Large intestine (tissue), 3 donors: ENCODE results near the gene MCCC1. TPM values are rescaled to one million over a fixed set of nuclear protein-coding genes. Genes with fewer than 3 reads are reported as not detected.
A peak's percentile ranks its signal among the peaks of the same experiment; 100 is the strongest.

Experiments used
- DNase-seq, 2 donors: peaks; one replicate each; pipeline versions ENCODE4 v3.0.0 to v3.0.0-alpha.2; 2013
- H3K27ac ChIP-seq: one replicate; pipeline ENCODE4 v1.5.1; 2013; ENCODE audit warnings: low read length
- H3K27me3 ChIP-seq: 2 replicates; pipeline ENCODE4 v1.6.1; 2013; ENCODE audit warnings: low read length; ENCODE audit not compliant: control insufficient read depth, insufficient read depth
- H3K36me3 ChIP-seq: 2 replicates; pipeline ENCODE4 v1.6.1; 2013; ENCODE audit warnings: low read length; ENCODE audit not compliant: control insufficient read depth, insufficient read depth
- H3K4me1 ChIP-seq: one replicate; pipeline ENCODE4 v1.6.1; 2013; ENCODE audit warnings: low read length; ENCODE audit not compliant: control insufficient read depth, insufficient read depth
- H3K4me3 ChIP-seq: one replicate; pipeline ENCODE4 v1.5.1; 2013; ENCODE audit warnings: low read length
- H3K9me3 ChIP-seq: one replicate; pipeline ENCODE4 v1.6.1; 2013; ENCODE audit warnings: mild to moderate bottlenecking, low read depth, low read length, moderate library complexity; ENCODE audit not compliant: control insufficient read depth
- WGBS: methylation state at CpG from one replicate; pipeline ENCODE4 v1.1.5; 2013; ENCODE audit warnings: low lambda C conversion rate; ENCODE audit not compliant: insufficient coverage; 5-methylcytosine and 5-hydroxymethylcytosine counted together
- polyA plus RNA-seq: library from polyadenylated mRNA; unstranded; fragments of 120-200 nt; gene quantifications from one replicate; pipeline ENCODE4 v1.2.1, GENCODE V29; 2013

The MCCC1 gene
- polyA plus RNA-seq, 1 donor, result 29.1 TPM

DNA sequence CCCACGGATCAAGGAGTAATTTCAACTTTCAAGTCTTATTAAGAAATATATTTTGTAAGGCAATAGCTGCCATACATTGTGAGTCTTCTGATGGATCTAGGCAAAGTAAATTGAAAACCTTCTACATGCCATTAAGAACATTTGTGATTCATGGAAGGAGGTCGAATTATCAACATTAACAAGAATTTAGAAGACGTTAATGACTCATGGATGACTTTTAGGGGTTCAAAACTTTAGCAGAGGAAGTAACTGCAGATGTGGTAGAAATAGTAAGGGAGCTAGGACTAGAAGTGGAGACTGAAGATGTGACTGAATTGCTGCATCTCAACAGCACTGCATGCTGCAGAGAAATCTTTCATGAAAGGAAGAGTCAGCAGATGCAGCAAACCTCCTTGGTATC lies 70.9 kb downstream of the MCCC1 start:
- Histone ChIP-seq H3K36me3 (peaks cover 37% of the 10 kb centered on the region), H3K4me3 (no peak overlapping the region), H3K9me3 (no peaks in the 10 kb centered on the region), H3K27me3 (no peaks in the 10 kb centered on the region), H3K4me1 (no peaks in the 10 kb centered on the region), H3K27ac (no peak overlapping the region)
- WGBS, result 100% methylated on average over 1 of the region's 3 CpGs
- DNase-seq, result no peak

DNA sequence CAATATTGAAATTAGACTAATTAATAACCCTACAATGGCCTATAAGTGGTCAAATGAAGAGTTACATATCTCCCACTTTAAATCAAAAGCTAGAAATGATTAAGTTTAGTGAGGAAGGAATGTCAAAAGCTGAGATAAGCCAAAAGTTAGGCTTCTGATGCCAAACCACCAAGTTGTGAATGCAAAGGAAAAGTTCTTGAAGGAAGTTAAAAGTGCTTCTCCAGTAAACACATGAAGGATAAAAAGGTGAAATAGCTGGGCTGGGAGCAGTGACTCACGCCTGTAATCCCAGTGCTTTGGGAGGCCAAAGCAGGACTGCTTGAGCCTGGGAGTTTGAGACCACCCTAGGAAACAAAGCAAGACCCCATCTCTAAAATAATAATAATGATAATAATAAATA lies 72.0 kb downstream of the MCCC1 start:
- H3K27me3 ChIP-seq, result no peaks in the 10 kb centered on the region
- peaks cover 29% of the 10 kb centered on the region for H3K36me3 ChIP-seq
- no peak overlapping the region for H3K27ac ChIP-seq
- no peak overlapping the region for H3K4me3 ChIP-seq
- 88% methylated on average over 1 of the region's 1 CpG for WGBS
- no peaks in the 10 kb centered on the region for H3K4me1 ChIP-seq
- DNase-seq, result no peak
- H3K9me3 ChIP-seq, result no peaks in the 10 kb centered on the region

- 56% methylated on average over 2 of the region's 3 CpGs for WGBS
- peak; percentile 15 to 69 for DNase-seq
- H3K27ac ChIP-seq, result peak overlapping the region; percentile 39
- no peaks in the 10 kb centered on the region for H3K4me1 ChIP-seq
- peaks cover 41% of the 10 kb centered on the region for H3K36me3 ChIP-seq
- H3K9me3 ChIP-seq, result no peaks in the 10 kb centered on the region
- H3K4me3 ChIP-seq, result no peak overlapping the region
- no peaks in the 10 kb centered on the region for H3K27me3 ChIP-seq
Observed at GRCh38 chr3:183022936-183023516, 76.3 kb downstream of the MCCC1 start.

- 100% methylated on average over 1 of the region's 3 CpGs for WGBS
- Histone ChIP-seq H3K4me1 (no peaks in the 10 kb centered on the region), H3K27ac (no peak overlapping the region), H3K9me3 (no peaks in the 10 kb centered on the region), H3K27me3 (no peaks in the 10 kb centered on the region), H3K36me3 (peaks cover 55% of the 10 kb centered on the region), H3K4me3 (no peak overlapping the region)
- no peak for DNase-seq
Observed at GRCh38 chr3:183018421-183019192, 80.7 kb downstream of the MCCC1 start.

GRCh38 chr3:183015185-183015584 lies 84.1 kb downstream of the MCCC1 start:
- H3K27me3 ChIP-seq, result no peaks in the 10 kb centered on the region
- no peak for DNase-seq
- no peak overlapping the region for H3K27ac ChIP-seq
- H3K9me3 ChIP-seq, result no peaks in the 10 kb centered on the region
- H3K4me1 ChIP-seq, result no peaks in the 10 kb centered on the region
- WGBS, result no CpG with 5 or more reads among the region's 2 CpGs
- H3K4me3 ChIP-seq, result no peak overlapping the region
- H3K36me3 ChIP-seq, result peaks cover 39% of the 10 kb centered on the region

GRCh38 chr3:183013856-183014255 lies 85.4 kb downstream of the MCCC1 start:
- Histone ChIP-seq H3K4me1 (no peaks in the 10 kb centered on the region), H3K9me3 (no peaks in the 10 kb centered on the region), H3K4me3 (no peak overlapping the region), H3K36me3 (peaks cover 27% of the 10 kb centered on the region), H3K27ac (no peak overlapping the region), H3K27me3 (no peaks in the 10 kb centered on the region)
- DNase-seq, result no peak
- WGBS, result no CpG with 5 or more reads among the region's 6 CpGs

- DNase-seq, result no peak
- no peaks in the 10 kb centered on the region for H3K9me3 ChIP-seq
- no peaks in the 10 kb centered on the region for H3K27me3 ChIP-seq
- peaks cover 25% of the 10 kb centered on the region for H3K36me3 ChIP-seq
- no peak overlapping the region for H3K27ac ChIP-seq
- H3K4me1 ChIP-seq, result no peaks in the 10 kb centered on the region
- no peak overlapping the region for H3K4me3 ChIP-seq
- no CpG with 5 or more reads among the region's 5 CpGs for WGBS
Observed at GRCh38 chr3:183013074-183013473, 86.2 kb downstream of the MCCC1 start.

GRCh38 chr3:183008800-183009199 lies 90.5 kb downstream of the MCCC1 start:
- H3K36me3 ChIP-seq, result peaks cover 5% of the 10 kb centered on the region
- H3K9me3 ChIP-seq, result no peaks in the 10 kb centered on the region
- no peaks in the 10 kb centered on the region for H3K4me1 ChIP-seq
- no peaks in the 10 kb centered on the region for H3K27me3 ChIP-seq
- no peak overlapping the region for H3K4me3 ChIP-seq
- no peak for DNase-seq
- no peak overlapping the region for H3K27ac ChIP-seq

GRCh38 chr3:183008303-183008702 lies 91.0 kb downstream of the MCCC1 start:
- no peaks in the 10 kb centered on the region for H3K4me1 ChIP-seq
- no peak for DNase-seq
- no peaks in the 10 kb centered on the region for H3K27me3 ChIP-seq
- no peak overlapping the region for H3K4me3 ChIP-seq
- H3K36me3 ChIP-seq, result peaks cover 3% of the 10 kb centered on the region
- no CpG with 5 or more reads among the region's 4 CpGs for WGBS
- H3K27ac ChIP-seq, result no peak overlapping the region
- H3K9me3 ChIP-seq, result no peaks in the 10 kb centered on the region

DNA sequence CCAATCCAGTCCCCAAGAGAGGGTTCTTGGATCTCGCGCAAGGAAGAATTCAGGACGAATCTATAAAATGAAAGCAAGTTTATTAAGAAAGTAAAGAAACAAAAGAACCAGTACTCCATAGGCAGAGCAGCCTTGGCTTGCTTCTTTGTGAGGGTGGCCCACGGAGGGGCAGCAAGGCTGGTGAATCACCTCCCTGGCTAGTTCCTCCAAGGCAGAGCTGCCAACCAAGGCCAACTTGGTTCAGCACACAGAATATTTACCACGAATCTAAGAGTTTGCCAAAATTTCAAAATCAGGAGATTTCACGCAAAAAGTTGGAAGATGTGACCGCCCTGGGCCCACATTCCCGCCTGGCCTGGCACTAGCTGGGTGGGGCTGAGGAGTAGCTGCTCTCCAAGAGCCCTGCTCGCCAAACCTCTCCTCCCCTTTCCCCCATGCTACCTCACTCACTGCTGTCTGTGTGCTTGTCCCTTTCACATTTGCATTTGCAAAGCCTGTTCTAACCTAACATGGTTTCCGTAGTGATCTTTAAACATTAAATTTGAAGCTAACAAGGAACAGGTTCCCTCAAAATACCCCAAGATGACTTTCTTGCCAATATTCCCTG lies 92.8 kb downstream of the MCCC1 start:
- Histone ChIP-seq H3K4me3 (no peak overlapping the region), H3K36me3 (no peaks in the 10 kb centered on the region), H3K9me3 (no peaks in the 10 kb centered on the region), H3K4me1 (no peaks in the 10 kb centered on the region), H3K27me3 (no peaks in the 10 kb centered on the region), H3K27ac (no peak overlapping the region)
- no CpG with 5 or more reads among the region's 10 CpGs for WGBS
- no peak for DNase-seq
